Activated CD4-positive, alpha-beta T cell treated with anti-CD3 and anti-CD28 coated beads for 48 hours (primary cell): ENCODE results near the gene MEGF6.

ENCODE experiments used
- DNase-seq: peaks from one replicate; pipeline ENCODE4 v3.0.0-alpha.2; 2020

MEGF6 gene

DNA sequence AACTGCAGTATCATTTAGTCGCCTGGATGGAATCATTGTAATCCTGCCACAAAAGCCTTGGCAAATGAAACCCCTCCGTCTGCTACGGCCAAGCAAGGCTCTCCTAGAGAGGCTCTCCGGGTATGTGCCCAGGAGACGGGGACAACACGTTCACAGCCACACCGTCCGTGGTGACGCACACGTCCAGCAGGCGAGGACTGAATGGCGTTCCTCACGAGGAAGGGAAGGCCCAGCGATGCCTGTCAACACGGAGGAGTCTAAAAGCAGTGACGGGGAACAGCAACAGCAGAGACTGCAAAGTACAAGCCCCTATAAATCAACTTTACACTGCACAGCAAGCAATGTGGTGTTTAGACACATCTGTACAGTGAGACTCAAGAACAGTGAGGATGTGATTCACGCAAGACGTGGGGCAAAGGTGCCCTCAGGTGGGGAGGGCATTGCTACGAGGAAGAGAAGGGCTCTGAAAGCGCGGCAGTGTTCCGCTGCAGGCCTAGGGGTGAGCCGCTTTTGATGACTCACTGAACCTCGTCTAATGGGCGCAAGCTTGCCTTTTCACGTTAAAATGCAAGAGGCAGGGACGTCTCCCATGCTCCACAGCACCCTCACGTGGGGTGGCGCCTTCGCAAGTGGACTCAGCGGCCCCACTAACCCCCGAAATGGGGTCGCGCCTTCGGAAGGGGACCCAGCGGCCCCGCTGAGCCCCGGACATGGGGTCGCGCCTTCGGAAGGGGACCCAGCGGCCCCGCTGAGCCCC is 31.8 kb upstream of the MEGF6 start:
- no peak for DNase-seq

DNA sequence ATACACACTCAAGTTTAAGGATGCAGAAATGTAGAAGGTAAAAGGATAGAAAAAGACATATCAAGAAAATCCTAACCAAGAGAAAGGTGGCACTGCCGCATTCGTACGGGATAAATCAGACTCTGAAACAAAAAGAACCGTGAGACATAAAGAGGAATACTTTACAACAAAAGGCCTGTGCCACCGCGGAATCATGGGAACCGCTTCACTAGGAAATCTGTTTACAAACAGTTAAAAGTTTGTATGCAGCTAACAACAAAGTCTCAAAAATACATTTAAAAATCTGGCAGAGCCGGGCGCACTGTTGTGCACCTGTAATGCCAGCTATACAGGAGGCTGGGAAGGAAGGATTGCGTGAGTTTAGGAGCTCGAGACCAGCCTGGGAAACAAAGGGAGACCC is 30.5 kb upstream of the MEGF6 start:
- no peak for DNase-seq

DNA sequence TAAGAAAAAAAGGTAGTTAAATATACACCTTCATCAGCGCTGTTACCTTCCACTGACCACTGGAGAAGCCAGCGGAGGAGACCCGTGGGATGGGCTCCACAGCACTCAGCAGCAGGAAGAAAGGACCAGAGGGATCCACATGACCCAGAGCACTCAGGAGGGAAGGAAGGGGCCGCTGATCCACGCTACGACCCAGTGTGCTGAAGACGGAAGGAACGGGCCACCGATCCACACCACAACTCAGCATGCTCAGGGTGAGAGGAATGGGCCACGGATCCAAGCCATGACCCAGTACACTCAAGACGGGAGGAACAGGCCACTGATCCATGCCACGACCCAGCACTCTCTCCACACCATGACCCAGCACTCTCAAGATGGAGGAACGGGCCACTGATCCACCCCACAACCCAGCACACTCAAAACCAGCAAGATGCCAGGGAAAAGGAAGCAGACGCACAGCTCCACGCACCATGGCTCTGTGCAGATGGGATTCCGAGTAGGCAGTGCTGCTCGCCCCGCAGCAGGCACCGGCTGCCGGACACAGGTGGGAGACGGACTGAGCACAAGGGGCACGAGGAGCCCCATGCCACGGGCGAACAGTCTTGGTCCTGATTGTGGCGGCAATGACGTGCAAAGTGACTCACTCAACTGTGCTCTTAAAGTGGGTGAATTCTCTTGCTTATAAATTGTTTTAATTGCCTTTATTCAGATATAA is 29.9 kb upstream of the MEGF6 start:
- DNase-seq, result no peak

DNA sequence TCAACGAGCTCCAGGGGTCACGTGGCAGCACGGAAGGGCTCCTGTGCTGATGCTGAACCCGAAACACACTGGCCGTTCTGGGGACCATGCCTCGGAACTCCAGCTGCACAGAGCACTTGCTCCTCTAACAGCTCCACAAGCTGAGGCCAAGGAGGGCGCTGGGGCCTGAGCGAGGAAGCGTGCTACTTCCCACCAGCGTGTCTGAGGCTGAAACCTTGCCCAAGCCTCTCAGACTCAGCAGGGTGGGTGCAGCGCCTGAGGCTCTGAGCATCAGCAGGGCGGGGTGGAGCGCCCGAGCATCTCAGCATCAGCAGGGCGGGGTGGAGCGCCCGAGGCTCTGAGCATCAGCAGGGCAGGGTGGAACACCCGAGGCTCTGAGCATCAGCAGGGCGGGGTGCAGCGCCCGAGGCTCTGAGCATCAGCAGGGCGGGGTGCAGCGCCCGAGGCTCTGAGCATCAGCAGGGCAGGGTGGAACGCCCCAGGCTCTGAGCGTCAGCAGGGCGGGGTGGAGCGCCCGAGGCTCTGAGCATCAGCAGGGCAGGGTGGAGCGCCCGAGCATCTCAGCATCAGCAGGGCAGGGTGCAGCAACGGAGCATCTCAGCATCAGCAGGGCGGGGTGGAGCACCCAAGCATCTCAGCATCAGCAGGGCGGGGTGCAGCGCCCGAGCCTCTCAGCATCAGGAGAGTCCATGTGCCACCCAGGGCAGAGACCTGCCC is 29.0 kb upstream of the MEGF6 start:
- no peak for DNase-seq

DNA sequence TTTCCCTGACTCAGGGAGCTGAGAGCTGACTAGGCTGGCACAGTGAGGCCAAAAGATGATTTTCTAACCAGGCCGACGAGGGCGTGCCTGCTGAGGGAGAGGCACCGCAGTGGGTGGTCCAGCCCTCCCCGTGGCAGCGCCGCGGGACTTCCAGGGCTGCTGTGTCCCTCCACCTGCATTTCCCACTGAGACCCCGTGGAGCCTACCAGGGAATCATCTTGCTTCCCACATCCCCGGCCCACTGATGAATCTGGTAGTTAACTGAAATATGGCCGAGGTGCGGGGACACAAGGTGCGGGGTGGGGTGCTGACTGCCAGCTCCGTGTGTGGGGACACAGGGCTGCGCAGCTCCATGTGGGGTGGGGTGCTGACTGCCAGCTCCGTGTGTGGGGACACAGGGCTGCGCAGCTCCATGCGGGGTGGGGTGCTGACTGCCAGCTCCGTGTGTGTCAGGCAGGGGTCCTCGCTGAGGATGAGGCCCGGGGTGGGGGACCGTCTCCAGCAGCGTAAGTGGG is 28.1 kb upstream of the MEGF6 start:
- DNase-seq, result no peak

DNA sequence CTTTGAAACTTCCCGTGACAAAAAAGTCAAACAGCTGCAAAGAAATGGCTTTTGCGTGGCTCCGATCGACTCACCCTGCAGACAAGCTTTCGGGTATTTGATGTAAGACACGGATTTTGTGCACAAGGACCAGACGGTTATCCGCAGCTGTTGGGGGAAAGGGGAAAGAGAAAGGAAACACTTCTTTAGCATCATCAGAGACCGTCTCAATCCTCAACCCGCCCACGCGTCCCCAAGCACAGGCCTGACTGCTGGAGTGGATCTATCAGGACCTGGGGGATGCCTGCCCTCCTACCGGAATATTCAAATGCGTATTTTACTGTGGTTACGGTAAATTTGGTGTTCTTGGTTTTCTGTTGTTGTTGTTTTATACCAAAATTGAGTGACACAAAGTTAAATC is 27.4 kb upstream of the MEGF6 start:
- DNase-seq, result no peak

DNA sequence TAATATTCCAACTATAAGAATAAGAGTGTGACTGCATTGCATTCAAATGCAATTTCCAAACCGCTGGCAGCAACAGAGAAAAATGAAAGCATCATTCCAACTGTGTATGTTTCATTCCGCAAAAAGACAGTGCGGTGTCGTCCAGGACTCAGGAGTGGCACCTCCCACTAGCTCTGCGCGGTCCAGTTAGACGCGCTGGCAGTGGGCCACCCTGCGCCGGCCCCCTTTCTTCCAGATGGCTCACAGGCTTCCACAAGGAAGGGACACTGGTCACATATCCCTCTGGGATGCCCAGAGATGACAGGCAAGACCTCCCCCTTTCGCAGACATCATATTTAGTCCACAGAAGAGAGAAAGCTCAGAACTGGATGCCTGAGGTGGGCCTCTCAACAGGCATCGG is 26.7 kb upstream of the MEGF6 start:
- DNase-seq, result no peak

DNA sequence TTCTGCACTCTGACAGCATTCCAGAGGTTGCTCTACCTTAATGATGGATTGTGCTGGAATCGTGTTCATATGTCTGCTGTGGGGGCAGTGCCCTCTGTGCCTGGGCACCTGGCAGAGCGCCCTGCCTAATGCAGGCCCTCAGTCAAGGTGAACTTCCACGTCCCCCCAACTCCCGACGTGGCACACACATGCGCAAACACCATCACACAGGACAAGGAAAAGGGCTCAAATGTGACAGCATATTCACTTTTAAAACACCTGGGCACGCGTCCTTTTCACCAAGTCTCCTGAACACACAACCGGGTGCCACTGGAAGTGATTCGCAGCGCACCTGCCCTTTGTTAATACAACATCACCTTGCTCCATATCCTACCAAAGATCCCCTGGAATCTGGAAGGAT is 25.2 kb upstream of the MEGF6 start:
- DNase-seq, result no peak

DNA sequence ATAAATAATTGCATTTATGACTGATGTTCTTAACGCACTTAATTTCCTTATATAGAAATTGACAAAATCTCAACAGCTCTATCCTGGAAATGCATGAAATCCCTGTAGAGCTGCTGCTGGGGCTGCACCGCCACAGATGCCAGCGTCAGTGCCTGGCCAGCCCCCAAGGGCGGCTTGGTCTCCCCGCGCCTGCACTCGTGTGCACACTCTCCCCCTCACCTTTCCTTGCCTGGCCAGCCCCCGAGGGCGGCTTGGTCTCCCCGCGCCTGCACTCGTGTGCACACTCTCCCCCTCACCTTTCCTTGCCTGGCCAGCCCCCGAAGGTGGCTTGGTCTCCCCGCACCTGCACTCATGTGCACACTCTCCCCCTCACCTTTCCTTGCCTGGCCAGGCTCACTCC is 24.8 kb upstream of the MEGF6 start:
- DNase-seq, result no peak

DNA sequence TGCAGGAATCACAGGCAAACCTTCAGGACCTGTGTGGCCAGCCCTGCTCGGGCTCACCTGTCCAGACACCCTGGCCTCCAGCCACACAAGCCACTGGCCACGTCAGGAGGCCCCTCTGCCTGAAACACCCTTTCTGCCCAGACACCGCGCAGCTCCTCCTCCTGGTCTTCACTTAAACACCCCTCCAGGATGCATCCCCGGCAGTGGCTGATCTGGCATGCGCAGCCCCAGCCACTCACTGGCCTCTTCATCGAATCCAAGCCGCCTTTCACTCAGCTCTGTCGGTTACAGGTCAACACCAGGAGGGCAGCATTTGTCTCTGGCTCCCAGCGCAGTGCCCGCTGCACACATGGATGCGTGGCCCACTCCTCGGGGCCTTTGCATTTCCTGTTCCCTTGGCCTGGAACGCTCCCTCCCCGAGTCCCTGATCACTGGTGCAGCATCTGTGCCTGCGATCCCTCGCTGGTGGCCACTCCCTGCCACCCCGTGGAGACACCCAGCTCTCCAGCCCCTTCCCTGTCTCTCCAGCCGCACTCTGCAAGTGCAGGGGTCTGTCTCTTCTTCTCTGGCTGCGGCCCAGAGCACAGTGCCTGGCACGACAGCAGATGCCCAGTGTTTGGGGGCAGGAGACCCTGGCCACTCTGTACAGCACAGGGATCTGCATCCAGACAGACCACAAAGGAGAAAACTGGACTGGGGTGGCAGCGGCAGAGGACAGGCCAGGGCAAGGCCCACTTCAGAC is 22.9 kb upstream of the MEGF6 start:
- no peak for DNase-seq

DNA sequence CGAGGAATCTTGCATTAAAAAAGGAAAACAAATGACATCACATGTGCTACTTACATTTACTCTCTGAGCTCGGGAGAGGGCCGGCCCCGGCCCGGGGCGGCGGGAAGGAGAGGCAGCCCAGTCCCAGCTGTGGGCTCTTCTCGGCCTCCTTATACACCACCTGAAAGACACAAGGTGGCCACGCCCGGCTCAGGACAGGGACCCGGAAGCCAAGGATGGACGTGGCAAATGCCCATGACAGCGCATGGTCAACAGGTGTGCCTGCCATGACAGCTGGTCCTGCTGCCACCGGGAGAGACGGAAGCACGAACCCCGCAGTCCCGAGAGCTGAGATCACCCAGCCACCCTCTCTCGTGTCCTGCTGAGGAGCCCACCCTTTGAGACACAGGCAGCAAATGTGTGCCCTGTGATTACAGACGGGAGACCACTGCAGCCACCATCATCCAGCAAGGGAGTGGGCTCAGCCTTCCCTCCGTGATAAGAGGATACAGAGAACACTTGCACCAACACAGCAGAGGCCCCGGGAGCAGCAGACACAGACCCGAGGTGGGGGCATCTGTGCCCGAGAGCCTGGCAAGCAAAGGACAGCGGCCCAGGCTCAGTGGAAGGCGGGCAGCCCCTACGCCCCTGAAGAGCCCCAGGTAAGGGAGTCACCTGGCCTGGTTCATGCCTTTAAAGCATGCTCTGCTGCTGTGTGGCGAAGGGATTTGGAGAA is 22.2 kb upstream of the MEGF6 start:
- DNase-seq, result no peak

DNA sequence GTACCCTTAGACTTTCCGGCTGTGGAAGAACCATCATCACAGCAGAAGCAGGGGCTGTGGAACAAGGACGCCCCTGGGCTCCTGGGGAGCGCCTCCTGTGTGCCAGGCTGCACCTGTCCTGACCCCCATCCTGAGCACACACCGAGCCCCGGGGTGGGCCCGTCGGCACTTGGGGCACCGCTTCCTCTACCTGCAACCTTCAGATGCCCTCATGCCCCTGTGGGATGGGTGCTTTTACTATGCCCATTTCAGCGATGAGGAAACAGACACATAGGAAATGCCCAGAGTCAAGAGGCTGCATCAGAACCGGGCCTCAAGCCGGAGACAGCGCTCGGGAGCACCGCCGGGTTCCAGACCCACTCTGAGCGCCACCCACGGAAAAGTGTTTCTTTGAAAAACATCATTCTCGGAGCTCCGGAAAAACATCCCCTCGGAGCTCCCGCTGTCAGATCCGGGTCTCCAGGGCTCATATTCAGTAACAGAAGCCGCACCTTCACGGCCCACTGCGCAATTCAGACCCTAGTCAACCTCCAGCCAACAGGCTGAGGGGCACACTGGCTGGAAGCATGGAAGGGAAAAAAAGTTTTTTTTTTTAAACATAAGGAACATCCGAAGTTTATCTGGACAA is 21.5 kb upstream of the MEGF6 start:
- DNase-seq, result no peak

DNA sequence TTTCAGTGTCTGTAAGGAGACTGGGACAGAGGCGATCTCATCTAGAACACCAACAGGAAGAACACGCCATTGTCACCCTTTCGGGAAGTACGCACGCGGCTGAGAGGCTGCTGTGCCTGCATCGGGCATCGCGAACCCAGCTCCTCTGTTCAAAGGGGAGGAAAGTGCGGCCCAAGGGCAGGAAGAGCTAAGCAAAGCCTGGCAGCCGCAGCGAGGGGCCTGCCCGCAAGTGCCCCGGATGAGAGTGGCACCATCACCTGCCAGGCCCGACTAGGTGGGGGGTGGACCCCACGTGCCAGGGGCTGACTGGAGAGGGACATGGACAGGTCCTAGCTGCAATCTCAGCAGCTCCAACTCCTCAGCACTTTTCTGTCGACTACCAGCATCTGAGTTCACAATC is 21.0 kb upstream of the MEGF6 start:
- no peak for DNase-seq

DNA sequence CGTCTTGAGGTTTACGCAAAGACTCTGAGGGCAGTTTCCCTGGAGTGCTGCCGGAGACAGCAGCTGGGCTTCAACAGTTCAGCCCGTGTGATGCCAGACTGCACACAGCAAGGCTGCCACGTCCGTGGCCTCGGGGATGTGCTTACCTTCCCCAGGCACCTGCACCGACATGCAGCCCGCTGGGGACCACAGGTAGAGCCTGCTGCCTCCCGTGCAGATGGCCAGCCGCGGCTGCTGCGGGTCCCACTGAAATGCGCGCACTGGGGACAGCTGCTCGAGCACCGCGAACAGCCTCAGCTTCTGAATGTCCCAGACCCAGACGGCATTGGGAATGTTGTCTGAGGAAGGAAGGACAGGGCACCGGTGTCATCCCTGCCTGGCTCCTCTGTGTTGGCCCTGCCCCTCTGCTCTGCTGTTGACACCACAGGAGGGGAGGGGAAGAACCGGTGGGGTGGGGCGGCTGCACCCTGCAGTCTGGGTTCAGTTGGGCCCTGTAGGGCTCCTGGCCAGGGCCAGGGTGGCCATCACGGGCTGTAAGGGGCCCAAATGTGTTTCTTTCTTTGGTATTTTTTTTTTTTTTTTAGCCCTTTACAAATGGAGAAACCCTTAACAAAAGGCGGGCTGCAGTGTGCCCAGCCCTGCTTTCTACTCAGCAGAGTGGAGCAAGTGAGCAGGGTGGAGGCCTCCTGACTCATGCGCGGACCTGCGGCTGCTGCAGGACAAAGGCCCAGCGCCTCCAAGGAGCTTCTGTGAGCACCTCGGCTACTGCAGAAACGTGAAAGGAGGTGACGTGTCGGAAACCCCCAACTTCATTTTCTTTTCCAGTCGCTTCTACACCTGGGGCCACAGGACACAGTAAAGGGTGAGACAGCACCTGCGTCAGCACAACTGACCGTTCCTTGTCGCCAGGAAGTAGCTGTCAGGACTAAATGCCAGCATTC is 20.3 kb upstream of the MEGF6 start:
- DNase-seq, result no peak

DNA sequence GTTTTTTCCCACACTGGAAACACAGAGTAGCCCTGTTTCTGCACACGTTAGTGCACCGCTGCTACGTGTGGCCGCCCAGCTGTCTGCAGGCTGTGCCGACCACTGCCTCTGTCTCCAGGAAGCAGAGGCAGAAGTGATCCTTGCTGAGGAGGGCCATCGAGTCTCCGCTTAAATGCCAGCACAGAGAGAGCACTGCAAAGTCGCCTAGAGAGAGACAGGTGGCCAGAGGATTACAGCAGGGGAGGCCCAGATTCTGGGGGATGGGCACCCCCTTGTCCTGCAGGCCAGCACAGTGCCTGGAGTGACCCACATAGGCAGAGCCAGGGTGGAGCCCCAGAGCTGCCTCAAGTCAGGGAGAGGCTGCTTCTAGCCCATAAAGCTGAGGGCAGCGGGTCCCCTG is 19.6 kb upstream of the MEGF6 start:
- DNase-seq, result no peak

DNA sequence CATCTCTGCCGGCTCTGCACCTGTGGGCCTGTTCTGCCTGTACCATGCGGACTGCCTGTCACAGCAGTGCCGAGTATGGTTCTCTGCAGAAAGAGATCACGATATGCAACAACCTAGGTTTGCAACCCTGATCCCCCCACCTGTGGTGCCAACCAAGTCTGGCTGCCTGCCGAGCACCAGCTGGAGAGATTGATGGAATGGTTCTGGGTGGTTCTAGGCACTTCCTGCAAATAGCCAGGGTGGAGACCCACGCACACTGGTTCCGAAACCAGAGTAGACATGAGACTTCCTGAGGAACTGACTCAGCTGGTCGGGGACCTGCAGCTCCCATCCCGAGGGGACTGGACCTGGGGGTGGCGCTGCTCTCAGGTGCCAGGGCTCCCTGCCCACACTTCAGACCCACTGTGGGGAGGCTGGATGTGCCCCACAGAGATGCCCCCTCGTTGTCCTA is 18.9 kb upstream of the MEGF6 start:
- no peak for DNase-seq

DNA sequence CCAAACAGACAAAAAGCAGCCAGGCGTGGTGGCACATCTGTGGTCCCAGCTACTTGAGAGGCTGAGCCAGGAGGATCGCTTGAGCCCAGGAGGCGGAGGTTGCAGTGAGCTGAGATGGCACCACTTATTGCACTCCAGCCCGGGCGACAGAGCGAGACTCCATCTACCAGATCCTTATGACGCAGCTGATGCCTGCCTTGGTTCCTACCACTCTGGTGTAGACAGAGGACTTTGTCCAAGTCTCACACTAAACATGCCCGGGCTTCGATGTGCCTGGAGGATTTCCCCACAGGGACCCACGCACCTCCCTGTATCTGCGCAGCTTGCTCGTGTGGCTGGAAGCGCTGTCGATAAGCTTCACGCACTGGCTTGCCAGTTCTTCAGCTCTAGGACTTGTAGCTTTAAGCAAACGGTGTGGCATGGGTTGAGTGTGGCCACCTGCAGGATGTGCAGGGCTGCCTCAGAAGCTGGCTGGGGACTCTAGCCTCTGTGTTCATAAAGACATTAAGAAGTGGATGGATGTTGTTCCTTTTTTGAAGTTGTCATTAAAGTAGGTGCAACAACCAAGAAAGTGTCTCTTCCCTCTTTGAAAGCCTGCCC is 18.4 kb upstream of the MEGF6 start:
- no peak for DNase-seq

DNA sequence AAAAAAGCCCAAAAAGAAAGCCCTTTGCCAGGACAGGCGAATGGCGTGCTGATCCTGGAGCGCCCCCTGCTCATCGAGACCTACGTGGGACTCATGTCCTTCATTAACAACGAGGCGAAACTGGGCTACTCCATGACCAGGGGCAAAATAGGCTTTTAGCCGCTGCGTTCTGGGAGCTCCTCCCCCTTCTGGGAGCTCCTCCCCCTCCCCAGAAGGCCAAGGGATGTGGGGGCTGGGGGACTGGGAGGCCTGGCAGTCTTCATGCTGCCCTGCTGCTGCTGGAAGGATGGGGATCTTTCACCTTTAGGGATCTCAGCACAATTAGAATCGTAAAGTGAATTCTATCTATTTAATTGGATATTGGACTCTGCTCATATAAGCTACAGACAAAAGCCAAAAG is 17.1 kb upstream of the MEGF6 start:
- no peak for DNase-seq

DNA sequence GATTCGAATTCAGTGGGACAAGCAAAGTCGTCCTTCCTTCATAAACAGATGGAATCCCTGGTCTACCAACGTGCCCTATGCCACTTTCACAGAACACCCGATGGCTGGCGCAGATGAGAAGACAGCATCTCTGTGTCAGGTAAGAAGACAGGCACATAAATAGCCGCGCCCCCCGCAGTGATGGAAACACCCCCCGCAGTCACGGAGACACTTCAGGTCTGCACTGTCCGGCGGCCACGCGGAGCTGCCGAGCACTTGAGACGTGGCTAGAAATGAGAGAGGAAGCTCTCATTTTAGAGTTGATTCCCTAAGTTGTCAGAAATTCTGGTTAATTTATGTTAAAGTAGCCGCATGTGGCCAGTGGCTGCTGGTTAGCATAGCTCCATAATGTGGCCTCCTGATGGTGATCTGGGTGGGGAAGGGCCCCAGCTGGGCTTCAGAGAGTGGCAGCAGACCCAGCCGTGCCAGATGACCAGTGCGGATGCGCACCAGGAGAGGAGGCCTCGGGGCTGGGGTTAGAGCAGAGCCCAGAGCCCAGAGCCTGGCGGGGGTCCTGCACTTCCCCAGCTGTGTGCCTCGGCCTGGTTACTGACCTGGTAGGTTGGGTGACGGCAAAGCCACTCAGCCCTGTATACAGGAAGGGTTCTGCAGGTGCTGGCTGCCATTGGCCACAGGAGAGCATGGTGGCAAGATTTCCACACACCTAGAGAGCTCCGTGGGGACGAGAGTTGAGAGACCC is 16.4 kb upstream of the MEGF6 start:
- no peak for DNase-seq

DNA sequence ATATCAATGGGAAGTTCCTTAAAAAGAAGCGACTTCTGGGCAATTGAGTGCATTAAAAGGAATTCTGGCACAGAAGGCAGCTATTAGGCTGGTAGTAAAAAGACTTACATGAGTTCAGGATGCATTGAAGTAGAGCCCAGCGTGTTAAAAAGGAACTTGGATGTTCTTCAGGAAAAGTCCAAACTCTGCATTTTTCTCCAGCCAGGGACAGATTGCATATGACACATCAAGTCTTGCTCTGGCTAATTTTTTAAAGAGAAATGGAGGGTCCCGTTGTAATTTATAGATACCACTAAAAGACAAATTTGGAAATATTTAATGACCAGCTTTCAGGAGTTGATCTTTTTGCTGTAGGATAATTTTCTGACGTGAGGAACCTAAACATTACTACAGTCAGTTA is 14.7 kb upstream of the MEGF6 start:
- DNase-seq, result no peak
